IMR-90 (cell line): ENCODE measurements around the gene CARS2. TPM values are rescaled to one million over a fixed set of nuclear protein-coding genes. Genes with fewer than 3 reads are reported as not detected.
A peak's percentile ranks its signal among the peaks of the same experiment; 100 is the strongest.

Source experiments
- ATAC-seq: fragments of 200-7000 bp; cut with Tn5 transposase; 2 replicates; pipeline ENCODE4 v1.9.1; 2020; ENCODE audit warnings: low read depth, mild to moderate bottlenecking, moderate library complexity
- BruUV-seq: library from RNA; stranded (reverse); fragments of 400-500 nt; replicated peaks from 2 replicates; lab custom pipeline; 2021; lab: Mats Ljungman, UMichigan
- CTCF ChIA-PET: fragments of 300-600 bp; formaldehyde crosslinking; extraction: SDS; loops from one replicate; lab custom pipeline; 2021; ENCODE audit warnings: antibody characterized with exemption; lab: Yijun Ruan, JAX
- POLR2A ChIA-PET: fragments of 300-600 bp; sonication (Branson Sonifier 250); formaldehyde crosslinking; loops from one replicate; lab custom pipeline; 2022; ENCODE audit warnings: antibody characterized with exemption; ENCODE audit not compliant: unreplicated experiment; lab: Charles Lee
- DNase-seq: peaks from one replicate; pipeline ENCODE4 v3.0.0; 2013
- H2AFZ ChIP-seq: replicated peaks from 2 replicates; pipeline ENCODE3; 2013; ENCODE audit warnings: low read length, mild to moderate bottlenecking; ENCODE audit not compliant: poor library complexity
- H2AK5ac ChIP-seq: 2 replicates; pipeline ENCODE4 v1.6.1; 2013; ENCODE audit warnings: low read depth, low read length, inconsistent platforms
- H2AK9ac ChIP-seq: replicated peaks from 2 replicates; pipeline ENCODE3; 2013; ENCODE audit warnings: mild to moderate bottlenecking, low read depth, low read length, moderate library complexity; ENCODE audit not compliant: poor library complexity
- H2BK120ac ChIP-seq: 2 replicates; pipeline ENCODE4 v1.6.1; 2013; ENCODE audit warnings: low read depth, low read length, inconsistent platforms
- H2BK15ac ChIP-seq: 3 replicates; pipeline ENCODE4 v1.6.1; 2013; ENCODE audit warnings: low read depth, low read length, inconsistent platforms
- H2BK20ac ChIP-seq: 2 replicates; pipeline ENCODE4 v1.6.1; 2013; ENCODE audit warnings: low read depth, mild to moderate bottlenecking, inconsistent platforms, low read length, moderate library complexity
- H2BK5ac ChIP-seq: 2 replicates; pipeline ENCODE4 v1.6.1; 2013; ENCODE audit warnings: mild to moderate bottlenecking, low read depth, low read length, inconsistent platforms; ENCODE audit not compliant: poor library complexity, severe bottlenecking
- H3K14ac ChIP-seq: replicated peaks from 2 replicates; pipeline ENCODE4 v1.6.1; 2013; ENCODE audit warnings: low read depth, low read length, inconsistent platforms
- H3K18ac ChIP-seq: 2 replicates; pipeline ENCODE4 v1.6.1; 2013; ENCODE audit warnings: low read depth, low read length, control low read depth
- H3K23ac ChIP-seq: 2 replicates; pipeline ENCODE4 v1.6.1; 2013; ENCODE audit warnings: low read depth, low read length, inconsistent platforms
- H3K27ac ChIP-seq: 2 replicates; pipeline ENCODE4 v1.5.1; 2013; ENCODE audit warnings: mild to moderate bottlenecking, control low read depth, low read length; ENCODE audit not compliant: insufficient read depth
- H3K27me3 ChIP-seq: 2 replicates; pipeline ENCODE4 v1.6.1; 2013; ENCODE audit warnings: low read length; ENCODE audit not compliant: control insufficient read depth, insufficient read depth
- H3K36me3 ChIP-seq: 2 replicates; pipeline ENCODE4 v1.6.1; 2013; ENCODE audit warnings: low read length, mixed read lengths; ENCODE audit not compliant: control insufficient read depth, insufficient read depth
- H3K4ac ChIP-seq: 2 replicates; pipeline ENCODE4 v1.6.1; 2013; ENCODE audit warnings: low read depth, low read length, inconsistent platforms
- H3K4me1 ChIP-seq: 2 replicates; pipeline ENCODE4 v1.6.1; 2013; ENCODE audit warnings: low read length, mixed read lengths; ENCODE audit not compliant: control insufficient read depth, insufficient read depth
- H3K4me2 ChIP-seq: 2 replicates; pipeline ENCODE4 v1.6.1; 2013; ENCODE audit warnings: low read depth, mild to moderate bottlenecking, control low read depth, low read length, moderate library complexity
- H3K4me3 ChIP-seq: 2 replicates; pipeline ENCODE4 v1.5.1; 2013; ENCODE audit warnings: low read depth, mild to moderate bottlenecking, control low read depth, low read length, moderate library complexity; ENCODE audit not compliant: insufficient read depth
- H3K56ac ChIP-seq: 2 replicates; pipeline ENCODE4 v1.6.1; 2013; ENCODE audit warnings: low read length, inconsistent platforms; ENCODE audit not compliant: insufficient read depth; ENCODE audit errors: extremely low read depth
- H3K79me1 ChIP-seq, 2 experiments: 2 replicates each; pipeline ENCODE4 v1.6.1; 2013; ENCODE audit warnings: low read length in 2 of 2, inconsistent platforms in 1 of 2, low read depth in 1 of 2
- H3K9ac ChIP-seq: 2 replicates; pipeline ENCODE4 v1.6.1; 2013; ENCODE audit warnings: low read depth, low read length, control low read depth
- H3K9me1 ChIP-seq: 2 replicates; pipeline ENCODE4 v1.6.1; 2013; ENCODE audit warnings: low read length, inconsistent platforms; ENCODE audit not compliant: insufficient read depth
- H3K9me3 ChIP-seq: 2 replicates; pipeline ENCODE4 v1.6.1; 2013; ENCODE audit warnings: low read length; ENCODE audit not compliant: control insufficient read depth, insufficient read depth
- H4K20me1 ChIP-seq: 2 replicates; pipeline ENCODE4 v1.6.1; 2013; ENCODE audit warnings: low read length, inconsistent platforms; ENCODE audit not compliant: insufficient read depth
- H4K5ac ChIP-seq: 2 replicates; pipeline ENCODE4 v1.6.1; 2013; ENCODE audit warnings: mild to moderate bottlenecking, low read depth, low read length, control low read depth
- H4K8ac ChIP-seq, 2 experiments: 2 replicates each; pipeline ENCODE4 v1.6.1; 2013; ENCODE audit warnings: low read depth in 2 of 2, low read length in 2 of 2, control low read depth in 1 of 2, inconsistent platforms in 1 of 2
- H4K91ac ChIP-seq: 2 replicates; pipeline ENCODE4 v1.6.1; 2013; ENCODE audit warnings: low read depth, low read length, inconsistent platforms; ENCODE audit not compliant: insufficient read depth
- CEBPB ChIP-seq: IDR thresholded peaks from 2 replicates; pipeline ENCODE4 v1.6.1; 2012; ENCODE audit warnings: low read depth, low read length, improper control_type of control experiment
- CHD1 ChIP-seq: IDR thresholded peaks from 2 replicates; pipeline ENCODE4 v1.6.1; 2012; ENCODE audit warnings: low read depth, low read length, improper control_type of control experiment
- CTCF ChIP-seq: conservative IDR thresholded peaks from 2 replicates; pipeline ENCODE4 v1.5.1; 2012; ENCODE audit warnings: mild to moderate bottlenecking, low read depth, low read length, improper control_type of control experiment
- ELK1 ChIP-seq: fragments of 150-350 bp; IDR thresholded peaks from 2 replicates; pipeline ENCODE4 v1.6.1; 2016; ENCODE audit warnings: low read depth, mild to moderate bottlenecking, low read length, moderate library complexity, borderline replicate concordance
- FOS ChIP-seq: fragments of 150-350 bp; IDR thresholded peaks from 2 replicates; pipeline ENCODE4 v1.6.1; 2016; ENCODE audit warnings: low read depth, low read length
- MAFK ChIP-seq: IDR thresholded peaks from 2 replicates; pipeline ENCODE4 v1.6.1; 2012; ENCODE audit warnings: low read depth, low read length, improper control_type of control experiment
- MAZ ChIP-seq: IDR thresholded peaks from 2 replicates; pipeline ENCODE4 v1.6.1; 2012; ENCODE audit warnings: low read depth, mild to moderate bottlenecking, low read length, improper control_type of control experiment, moderate library complexity, borderline replicate concordance
- POLR2A ChIP-seq: IDR thresholded peaks from 2 replicates; pipeline ENCODE4 v1.6.1; 2012; ENCODE audit warnings: mild to moderate bottlenecking, low read depth, low read length
- RAD21 ChIP-seq: IDR thresholded peaks from 2 replicates; pipeline ENCODE4 v1.6.1; 2012; ENCODE audit warnings: low read length, improper control_type of control experiment
- RCOR1 ChIP-seq: IDR thresholded peaks from 2 replicates; pipeline ENCODE4 v1.6.1; 2012; ENCODE audit warnings: mild to moderate bottlenecking, low read length, improper control_type of control experiment; ENCODE audit not compliant: insufficient replicate concordance
- RFX5 ChIP-seq: IDR thresholded peaks from 2 replicates; pipeline ENCODE4 v1.8.0; 2012; ENCODE audit warnings: low read depth, mild to moderate bottlenecking, low read length, moderate library complexity
- USF2 ChIP-seq: fragments of 150-350 bp; IDR thresholded peaks from 2 replicates; pipeline ENCODE4 v1.6.1; 2017; ENCODE audit warnings: mild to moderate bottlenecking, antibody characterized with exemption, low read length, low read depth
- WGBS, 2 experiments: methylation state at CpG; one replicate each; pipeline versions ENCODE4 v1.1.5 to v1.1.7; 2013; ENCODE audit warnings: missing lambda C conversion rate in 2 of 2; ENCODE audit not compliant: insufficient read length in 1 of 2; ENCODE audit errors: extremely low coverage in 2 of 2; 5-methylcytosine and 5-hydroxymethylcytosine counted together
- dilution Hi-C: fragments of 300-500 bp; cut with HindIII; formaldehyde crosslinking; loops from one replicate; pipeline ENCODE4 v1.14.3; 2018; ENCODE audit warnings: low sequenced_read_pairs; ENCODE audit not compliant: unreplicated experiment
- in situ Hi-C: fragments of 300-500 bp; cut with MboI; formaldehyde crosslinking; loops from 3 replicates; pipeline ENCODE4 v1.14.3; 2019; ENCODE audit warnings: low sequenced_read_pairs, inconsistent platforms, mixed read lengths
- intact Hi-C: fragments of 100-400 bp; cut with micrococcal nuclease; formaldehyde crosslinking; loops from 2 replicates; pipeline ENCODE4 v1.10.0; 2022
- polyA plus RNA-seq, 3 experiments: library from polyadenylated mRNA; depleted of rRNA; stranded (reverse); fragments of >200 nt; gene quantifications; 2 replicates each; pipeline ENCODE4 v1.2.3, GENCODE V29; 2012; ENCODE audit warnings: low replicate concordance in 1 of 3
- total RNA-seq: library from RNA; depleted of rRNA; stranded (reverse); fragments of >200 nt; gene quantifications from 2 replicates; pipeline ENCODE4 v1.2.3, GENCODE V29; 2012

The CARS2 gene
- total and polyA plus RNA-seq, 2 of the 4 experiments (the other 2 are of a cell fraction): 76.2 to 76.4 TPM

GRCh38 chr13:110684388-110685056 lies 21.4 kb downstream of the CARS2 start:
- Histone ChIP-seq H2AFZ (no peak overlapping the region), H3K4me1 (peaks cover 3% of the 10 kb centered on the region; the same call in 1 of the 2 replicates), H4K8ac (no peak overlapping the region), H3K9me3 (no peaks in the 10 kb centered on the region), H3K27me3 (no peaks in the 10 kb centered on the region), H3K14ac (no peak overlapping the region), H3K36me3 (peaks cover 54% of the 10 kb centered on the region), H3K23ac (no peak overlapping the region; the same call in 1 of the 2 replicates), H2BK5ac (no peak overlapping the region), H2BK15ac (no peak overlapping the region), H4K91ac (no peak overlapping the region), H3K56ac (no peak overlapping the region), H4K5ac (peak overlapping the region; percentile 24; the same call in 1 of the 2 replicates), H3K4me2 (no peak overlapping the region), H2BK120ac (no peak overlapping the region), H3K4ac (no peak overlapping the region), H2BK20ac (no peak overlapping the region), H3K4me3 (no peak overlapping the region), H2AK9ac (no peak overlapping the region), H4K20me1 (no peaks in the 10 kb centered on the region; the same call in 1 of the 2 replicates), H3K79me1 (peaks cover 6 to 22% of the 10 kb centered on the region in 2 experiments), H3K18ac (no peak overlapping the region; the same call in 1 of the 2 replicates), H3K9me1 (0 out of 2 replicates have a peak, but pooled peaks cover 2% of the 10 kb centered on the region), H3K9ac (no peak overlapping the region), H2AK5ac (no peak overlapping the region), H3K27ac (peak overlapping the region; percentile 15; the same call in 1 of the 2 replicates)
- ATAC-seq: no peak; the same call in 1 of the 2 replicates
- TF ChIP-seq USF2 (no peak), CEBPB (no peak), CHD1 (no peak), RAD21 (no peak), RCOR1 (no peak), MAZ (no peak), FOS (no peak), POLR2A (no peak), MAFK (no peak), CTCF (no peak), ELK1 (no peak), RFX5 (no peak)
- dilution Hi-C loops: no loop called here
- WGBS, 2 experiments: no CpG with 5 or more reads among the region's 8 CpGs
- ChIA-PET POLR2A (interaction anchor here (0.5 kb wide), 1 partner anchor 333 kb away, joined by 7 read pairs; no protein-coding TSS in a partner anchor), CTCF (interaction anchor here (1.6 kb wide), 1 partner anchor 40 kb away, joined by 4 read pairs; no protein-coding TSS in a partner anchor)
- BruUV-seq: no TSS peak
- in situ Hi-C loops: no loop called here
- intact Hi-C loops: no loop called here
- no peak for DNase-seq
